Neural cell (in vitro differentiated cells): ENCODE results near the gene LHFPL2. TPM values are rescaled to one million over a fixed set of nuclear protein-coding genes. Genes with fewer than 3 reads are reported as not detected.

Experiments used
- H2AFZ ChIP-seq: fragments of 200-600, 300-800 bp; sonication (generic), shearing (Covaris generic); 2 replicates; pipeline ENCODE4 v1.6.0; 2014; ENCODE audit warnings: low read depth, mild to moderate bottlenecking, antibody characterized with exemption, low read length, moderate library complexity
- H3F3A ChIP-seq: fragments of 200-600 bp; shearing (Covaris generic); 2 replicates; pipeline ENCODE4 v1.6.1; 2016; ENCODE audit warnings: mild to moderate bottlenecking, moderate library complexity, mixed read lengths, antibody characterized with exemption, low read length; ENCODE audit not compliant: insufficient read depth, poor library complexity, severe bottlenecking
- H3K27ac ChIP-seq: fragments of 200-600, 300-800 bp; sonication (generic), shearing (Covaris generic); 2 replicates; pipeline ENCODE4 v1.5.1; 2014; ENCODE audit warnings: mild to moderate bottlenecking, low read length, moderate library complexity
- H3K27me3 ChIP-seq: fragments of 300-800, 200-600 bp; sonication (generic), shearing (Covaris generic); 2 replicates; pipeline ENCODE4 v1.6.0; 2014; ENCODE audit warnings: mild to moderate bottlenecking, low read depth, low read length, moderate library complexity; ENCODE audit not compliant: insufficient read depth
- H3K36me3 ChIP-seq: fragments of 300-800, 200-600 bp; sonication (generic), shearing (Covaris generic); 2 replicates; pipeline ENCODE4 v1.5.1; 2014; ENCODE audit warnings: mild to moderate bottlenecking, antibody characterized with exemption, low read length, moderate library complexity; ENCODE audit not compliant: insufficient read depth
- H3K4me2 ChIP-seq: fragments of 300-800, 200-600 bp; sonication (generic), shearing (Covaris generic); 2 replicates; pipeline ENCODE4 v1.6.0; 2014; ENCODE audit warnings: mild to moderate bottlenecking, low read length
- H3K4me3 ChIP-seq: fragments of 300-800, 200-600 bp; sonication (generic), shearing (Covaris generic); 2 replicates; pipeline ENCODE4 v1.5.1; 2014; ENCODE audit warnings: mild to moderate bottlenecking, low read length, moderate library complexity
- H3K79me2 ChIP-seq: fragments of 200-600 bp; shearing (Covaris generic); replicated peaks from 2 replicates; pipeline ENCODE4 v1.6.0; 2014; ENCODE audit warnings: mild to moderate bottlenecking, low read length, moderate library complexity; ENCODE audit not compliant: insufficient read depth
- H3K9ac ChIP-seq: fragments of 300-800, 200-600 bp; sonication (generic), shearing (Covaris generic); 2 replicates; pipeline ENCODE4 v1.6.1; 2016; ENCODE audit warnings: mild to moderate bottlenecking, low read length, mixed read lengths
- H3K9me2 ChIP-seq: fragments of 200-600 bp; shearing (Covaris generic); 2 replicates; pipeline ENCODE4 v1.6.1; 2016; ENCODE audit warnings: mild to moderate bottlenecking, low read length, mixed read lengths; ENCODE audit not compliant: insufficient read depth
- H3K9me3 ChIP-seq: fragments of 200-600, 300-800 bp; sonication (generic), shearing (Covaris generic); 2 replicates; pipeline ENCODE4 v1.6.1; 2016; ENCODE audit warnings: mild to moderate bottlenecking, mixed run types, low read length, moderate library complexity, mixed read lengths
- H4K20me1 ChIP-seq: fragments of 200-600 bp; shearing (Covaris generic); 2 replicates; pipeline ENCODE4 v1.6.1; 2016; ENCODE audit warnings: mild to moderate bottlenecking, mixed run types; ENCODE audit not compliant: insufficient read depth
- EP300 ChIP-seq: fragments of 450-650 bp; conservative IDR thresholded peaks from 2 replicates; pipeline ENCODE4 v1.6.1; 2014; ENCODE audit warnings: antibody characterized with exemption, mild to moderate bottlenecking, moderate library complexity; ENCODE audit not compliant: poor library complexity, severe bottlenecking
- EZH2 ChIP-seq: fragments of 200-600, 300-800 bp; shearing (Covaris generic), sonication (generic); IDR thresholded peaks from 2 replicates; pipeline ENCODE4 v1.6.1; 2014; ENCODE audit warnings: antibody characterized with exemption, low read length, borderline replicate concordance, mild to moderate bottlenecking; ENCODE audit not compliant: insufficient read depth, poor library complexity, severe bottlenecking
- MXI1 ChIP-seq: fragments of 450-650 bp; conservative IDR thresholded peaks from 2 replicates; pipeline ENCODE4 v1.6.1; 2014; ENCODE audit warnings: antibody characterized with exemption, mild to moderate bottlenecking; ENCODE audit not compliant: poor library complexity, severe bottlenecking
- POLR2AphosphoS5 ChIP-seq: IDR thresholded peaks from 2 replicates; pipeline ENCODE4 v1.6.1; 2012
- RAD21 ChIP-seq: fragments of 450-650 bp; conservative IDR thresholded peaks from 2 replicates; pipeline ENCODE4 v1.6.1; 2014; ENCODE audit warnings: antibody characterized with exemption, mild to moderate bottlenecking, moderate library complexity
- REST ChIP-seq: IDR thresholded peaks from 2 replicates; pipeline ENCODE4 v1.6.1; 2012; ENCODE audit warnings: borderline replicate concordance
- SMC3 ChIP-seq: fragments of 450-650 bp; conservative IDR thresholded peaks from 2 replicates; pipeline ENCODE4 v1.6.1; 2014; ENCODE audit warnings: antibody characterized with exemption, mild to moderate bottlenecking, moderate library complexity; ENCODE audit not compliant: poor library complexity
- TAF1 ChIP-seq: IDR thresholded peaks from 2 replicates; pipeline ENCODE4 v1.6.1; 2012; ENCODE audit warnings: low read depth
- polyA plus RNA-seq: library from polyadenylated mRNA; depleted of rRNA; stranded (reverse); fragments of >200 nt; gene quantifications from 2 replicates; pipeline ENCODE4 v1.2.3, GENCODE V29; 2014
- TF ChIP-seq, protein P1 (sequence below): fragments of 450-650 bp; IDR thresholded peaks from 2 replicates; pipeline ENCODE4 v1.5.1; 2014; ENCODE audit warnings: antibody characterized with exemption, mild to moderate bottlenecking, moderate library complexity; ENCODE audit not compliant: poor library complexity, severe bottlenecking

The LHFPL2 gene
- polyA plus RNA-seq, 1 donor from 2014 or later: 1.6 TPM

DNA sequence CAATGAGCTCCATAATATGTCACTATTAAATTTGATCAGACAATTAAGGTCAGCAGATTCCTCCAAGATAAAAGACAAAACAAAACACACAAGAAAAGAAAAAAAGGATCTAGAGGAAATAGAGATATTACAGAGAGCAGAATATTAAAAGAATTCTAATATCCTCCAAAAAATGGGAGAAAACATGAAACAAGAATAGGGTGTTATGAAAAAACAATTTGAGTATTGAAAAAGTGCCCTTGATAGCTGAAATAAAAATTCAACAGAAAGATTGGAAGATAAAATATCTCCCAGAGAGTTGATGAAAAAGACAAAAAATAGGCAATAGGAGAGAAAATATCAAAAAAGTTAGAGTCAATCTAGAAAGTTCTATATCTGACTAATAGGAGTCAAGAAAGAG lies 44.8 kb upstream of the LHFPL2 start:
- Histone ChIP-seq H3K9me3 (no peaks in the 10 kb centered on the region), H3K79me2 (no peaks in the 10 kb centered on the region), H3K9me2 (no peaks in the 10 kb centered on the region), H3K4me2 (no peak overlapping the region), H3K27ac (no peak overlapping the region), H2AFZ (no peak overlapping the region), H3K4me3 (no peak overlapping the region), H3F3A (no peaks in the 10 kb centered on the region), H3K27me3 (no peaks in the 10 kb centered on the region), H4K20me1 (no peaks in the 10 kb centered on the region), H3K9ac (no peak overlapping the region), H3K36me3 (no peaks in the 10 kb centered on the region)
- TF ChIP-seq, protein P1, sequence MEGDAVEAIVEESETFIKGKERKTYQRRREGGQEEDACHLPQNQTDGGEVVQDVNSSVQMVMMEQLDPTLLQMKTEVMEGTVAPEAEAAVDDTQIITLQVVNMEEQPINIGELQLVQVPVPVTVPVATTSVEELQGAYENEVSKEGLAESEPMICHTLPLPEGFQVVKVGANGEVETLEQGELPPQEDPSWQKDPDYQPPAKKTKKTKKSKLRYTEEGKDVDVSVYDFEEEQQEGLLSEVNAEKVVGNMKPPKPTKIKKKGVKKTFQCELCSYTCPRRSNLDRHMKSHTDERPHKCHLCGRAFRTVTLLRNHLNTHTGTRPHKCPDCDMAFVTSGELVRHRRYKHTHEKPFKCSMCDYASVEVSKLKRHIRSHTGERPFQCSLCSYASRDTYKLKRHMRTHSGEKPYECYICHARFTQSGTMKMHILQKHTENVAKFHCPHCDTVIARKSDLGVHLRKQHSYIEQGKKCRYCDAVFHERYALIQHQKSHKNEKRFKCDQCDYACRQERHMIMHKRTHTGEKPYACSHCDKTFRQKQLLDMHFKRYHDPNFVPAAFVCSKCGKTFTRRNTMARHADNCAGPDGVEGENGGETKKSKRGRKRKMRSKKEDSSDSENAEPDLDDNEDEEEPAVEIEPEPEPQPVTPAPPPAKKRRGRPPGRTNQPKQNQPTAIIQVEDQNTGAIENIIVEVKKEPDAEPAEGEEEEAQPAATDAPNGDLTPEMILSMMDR: no peak
- TF ChIP-seq EZH2 (no peak), MXI1 (no peak), TAF1 (no peak), RAD21 (no peak), REST (no peak), SMC3 (no peak), POLR2AphosphoS5 (no peak), EP300 (no peak)

GRCh38 chr5:78691084-78691960 lies 42.8 kb upstream of the LHFPL2 start:
- Histone ChIP-seq H3K9me2 (no peaks in the 10 kb centered on the region), H3K79me2 (no peaks in the 10 kb centered on the region), H2AFZ (no peak overlapping the region), H3K9me3 (no peaks in the 10 kb centered on the region), H3K4me3 (no peak overlapping the region), H3K9ac (no peak overlapping the region), H3K36me3 (no peaks in the 10 kb centered on the region), H3K27ac (no peak overlapping the region), H3K4me2 (no peak overlapping the region), H4K20me1 (no peaks in the 10 kb centered on the region), H3K27me3 (no peaks in the 10 kb centered on the region), H3F3A (no peaks in the 10 kb centered on the region)
- TF ChIP-seq MXI1: no peak
- TF ChIP-seq SMC3: no peak
- no peak for TF ChIP-seq RAD21
- TF ChIP-seq, protein P1: no peak
- TF ChIP-seq EZH2: no peak
- TF ChIP-seq REST: no peak
- TF ChIP-seq EP300: no peak
- TF ChIP-seq POLR2AphosphoS5: no peak
- TF ChIP-seq TAF1: no peak
